ENCODE results near the gene RPL10A.
"Not testable (repeated sequence)": the region's sequence is repeated elsewhere in the genome, so short reads cannot be mapped to it uniquely, and the experiment has no call there.

The RPL10A gene

DNA sequence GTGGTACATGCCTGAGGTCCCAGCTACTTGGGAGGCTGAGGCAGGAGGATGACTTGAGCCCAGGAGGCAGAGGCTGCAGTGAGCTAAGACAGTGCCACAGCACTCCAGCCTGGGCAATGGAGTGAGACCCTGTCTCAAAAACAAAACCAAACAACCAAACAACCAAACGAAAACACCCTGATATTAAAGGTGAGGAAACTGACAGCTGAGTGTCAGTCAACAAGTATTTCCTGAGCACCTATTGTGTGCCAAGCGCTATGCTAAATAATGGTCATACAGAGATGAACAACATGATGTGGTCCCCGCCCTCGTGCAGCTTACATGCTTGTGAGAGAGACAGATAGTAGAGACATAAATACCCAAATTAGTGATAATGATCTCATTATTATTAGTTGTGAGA, 46.4 kb downstream of the RPL10A start:
- DNase-seq = no peak

DNA sequence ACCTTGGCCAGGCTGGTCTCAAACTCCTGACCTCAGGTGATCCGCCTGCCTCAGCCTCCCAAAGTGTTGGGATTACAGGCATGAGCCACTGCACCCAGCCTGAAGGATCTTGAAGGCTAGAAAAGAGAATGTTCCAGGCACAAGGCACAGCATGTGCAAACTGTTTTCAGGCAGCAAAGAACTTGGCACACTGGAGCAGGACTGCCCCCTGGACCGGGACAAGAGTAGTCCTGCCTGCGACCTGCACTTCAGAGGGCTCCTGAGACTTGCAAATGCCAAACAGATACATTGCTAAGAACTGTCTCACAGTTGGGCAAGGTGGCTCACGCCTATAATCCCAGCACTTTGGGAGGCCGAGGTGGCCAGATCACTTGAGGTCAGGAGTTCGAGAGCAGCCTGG, 47.7 kb downstream of the RPL10A start:
- not testable (repeated sequence) for DNase-seq

DNA sequence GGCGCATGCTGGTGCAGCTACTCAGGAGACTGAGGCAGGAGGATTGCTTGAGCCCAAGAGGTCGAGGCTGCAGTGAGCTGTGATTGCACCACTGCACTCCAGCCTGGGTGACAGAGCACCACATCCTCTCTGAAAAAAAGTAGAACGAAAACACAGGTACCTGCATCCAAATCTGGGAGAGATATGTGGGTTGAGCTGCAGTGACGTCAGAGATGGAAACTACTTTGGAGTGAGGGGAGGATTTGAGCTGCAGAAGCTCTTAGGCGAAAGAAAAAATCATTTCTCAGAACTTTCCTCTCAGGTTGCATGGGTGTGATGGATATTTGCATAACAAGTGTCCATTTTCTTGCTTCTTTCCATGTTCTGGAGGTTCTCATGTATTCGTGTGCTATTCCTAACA, 48.5 kb downstream of the RPL10A start:
- no peak for DNase-seq

DNA sequence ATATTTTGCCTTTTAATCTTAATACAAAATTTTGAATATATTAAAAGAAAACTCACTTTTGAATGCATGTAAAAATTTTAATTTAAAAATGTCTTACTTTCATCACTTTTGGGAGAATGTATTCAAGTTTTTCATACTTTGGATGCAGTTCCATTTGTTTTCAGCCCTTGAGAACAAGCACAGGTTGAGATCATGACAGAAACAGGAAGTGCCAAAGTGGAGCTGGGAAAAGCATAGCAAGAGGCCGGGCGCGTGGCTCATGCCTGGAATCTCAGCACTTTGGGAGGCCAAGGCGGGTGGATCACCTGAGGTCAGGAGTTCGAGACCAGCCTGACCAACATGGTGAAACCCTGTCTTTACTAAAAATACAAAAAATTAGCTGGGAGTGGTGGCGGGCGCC, 49.8 kb downstream of the RPL10A start:
- DNase-seq = not testable (repeated sequence)

DNA sequence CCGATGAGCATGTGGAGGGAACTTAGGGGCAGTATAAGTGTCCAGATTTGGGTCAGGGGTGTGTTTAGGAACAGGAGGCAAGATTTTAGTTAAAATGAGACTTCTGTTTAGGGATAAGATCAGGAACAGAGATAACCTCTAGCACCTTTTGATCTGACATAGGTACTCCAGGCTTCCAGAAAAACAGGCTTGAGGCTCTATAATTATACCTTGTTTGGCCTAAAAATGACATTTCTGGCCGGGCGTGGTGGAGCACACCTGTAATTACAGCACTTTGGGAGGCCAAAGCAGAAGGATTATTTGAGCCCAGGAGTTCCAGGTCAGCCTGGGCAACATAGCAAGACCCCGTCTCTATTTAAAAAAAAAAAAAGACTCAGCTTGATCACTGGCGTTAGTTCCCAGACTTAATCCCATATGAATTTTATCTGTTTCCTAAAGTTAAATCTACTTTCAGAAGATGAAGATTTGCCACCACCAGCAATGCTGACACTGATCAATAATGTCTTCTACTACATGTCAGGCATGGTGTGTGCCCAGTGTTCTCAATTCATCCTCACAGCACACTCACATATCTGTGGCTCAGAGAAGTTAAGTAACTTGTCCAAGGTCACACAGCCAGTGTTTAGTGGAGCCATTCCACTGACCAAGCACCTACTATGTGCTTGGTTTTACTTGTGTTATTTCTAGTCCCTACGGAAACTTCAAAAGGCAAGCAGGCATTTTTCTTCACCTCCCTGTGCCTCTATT, 50.5 kb downstream of the RPL10A start:
- no peak for DNase-seq

DNA sequence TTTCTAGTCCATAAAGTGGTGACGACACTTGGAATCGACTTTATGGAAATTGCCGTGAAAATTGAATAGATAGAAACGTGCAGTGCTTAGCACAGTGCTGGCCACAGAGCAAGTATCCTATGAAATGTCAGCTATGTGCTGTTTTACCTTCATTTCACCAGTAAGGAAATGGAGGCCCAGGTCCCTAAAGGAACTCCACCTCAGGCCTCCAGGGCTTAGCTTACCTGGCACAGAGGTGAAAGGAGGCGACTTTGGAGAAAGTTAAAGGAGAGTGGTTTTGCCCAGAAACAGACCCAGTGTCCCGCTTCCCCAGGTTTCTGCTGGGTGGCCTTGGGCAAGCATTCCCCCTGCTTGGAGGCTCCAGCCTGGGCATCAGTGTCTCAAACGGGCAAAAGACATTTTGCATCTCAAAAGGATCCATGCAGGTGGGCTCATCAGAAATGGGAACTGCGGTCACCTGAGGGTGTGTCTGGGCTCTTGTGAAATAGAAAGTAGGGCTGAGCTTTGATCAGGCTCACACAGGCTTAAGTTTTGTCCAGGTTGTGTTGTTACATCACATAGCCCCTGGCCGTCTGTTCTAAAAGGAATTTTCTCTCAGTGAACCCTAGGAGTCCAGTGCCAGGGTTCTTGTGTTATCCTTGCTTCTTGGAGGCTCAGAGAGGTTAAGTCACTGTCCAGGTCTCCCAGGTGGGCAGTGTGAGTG, 51.3 kb downstream of the RPL10A start:
- DNase-seq = no peak

All from inflammatory macrophage (primary cell).